GM21723 (cell line): ENCODE results near the gene VPS9D1.
"Not testable (repeated sequence)": the region's sequence is repeated elsewhere in the genome, so short reads cannot be mapped to it uniquely, and the experiment has no call there.

Experiments
- ATAC-seq: cut with Tn5 transposase; IDR thresholded peaks from one replicate; pipeline ENCODE4 v1.9.1; 2021; ENCODE audit warnings: mild to moderate bottlenecking, moderate library complexity; ENCODE audit not compliant: unreplicated experiment

The VPS9D1 gene

DNA sequence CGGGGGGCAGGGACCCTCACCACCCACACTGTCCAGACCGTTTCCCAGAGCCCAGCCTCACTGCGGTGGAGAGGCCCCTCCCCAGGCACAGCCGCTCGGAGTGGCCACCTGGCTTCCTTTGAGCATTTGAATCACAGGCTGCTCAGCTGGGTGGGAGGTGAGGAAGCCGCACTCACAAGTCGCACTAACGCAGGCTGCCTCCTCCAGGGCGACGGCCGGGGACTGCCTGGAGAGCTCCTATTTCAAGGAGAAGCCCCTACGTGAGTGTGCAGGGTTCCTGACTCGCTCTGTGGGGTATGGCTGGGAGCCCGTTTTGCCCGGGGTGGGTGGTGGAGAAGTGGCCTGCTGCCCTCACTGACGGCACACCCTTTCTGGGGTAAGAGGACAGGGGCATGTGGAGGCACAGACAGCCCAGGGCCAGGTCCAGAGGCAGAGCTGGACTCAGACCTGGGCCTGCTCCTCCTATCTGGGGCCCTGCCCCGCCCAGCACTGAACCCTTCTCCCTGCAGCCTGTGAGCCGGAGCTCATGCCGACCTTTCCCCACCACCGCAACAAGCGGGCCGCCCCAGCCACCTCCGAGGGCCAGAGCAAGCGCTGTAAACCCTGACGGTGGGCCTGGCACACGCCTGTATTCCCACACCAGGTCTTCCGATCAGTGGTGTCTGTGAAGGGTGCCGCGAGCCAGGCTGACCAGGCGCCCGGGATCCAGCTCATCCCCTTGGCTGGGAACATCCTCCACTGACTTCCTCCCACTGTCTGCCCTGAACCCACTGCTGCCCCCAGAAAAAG, 25.4 kb downstream of the VPS9D1 start:
- no peak for ATAC-seq

DNA sequence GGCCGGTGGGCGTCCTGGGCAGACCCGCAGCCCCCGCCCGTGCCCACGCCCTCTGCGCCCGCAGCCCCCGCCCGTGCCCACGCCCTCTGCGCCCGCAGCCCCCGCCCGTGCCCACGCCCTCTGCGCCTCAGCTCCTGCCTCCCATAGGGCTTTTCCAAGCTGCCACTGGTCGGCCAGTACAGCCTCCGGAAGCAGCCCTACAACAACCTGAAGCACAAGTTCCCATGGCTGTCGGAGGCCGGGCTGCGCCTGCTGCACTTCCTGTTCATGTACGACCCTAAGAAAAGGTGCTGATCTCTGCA, 26.0 kb downstream of the VPS9D1 start:
- ATAC-seq = not testable (repeated sequence)

DNA sequence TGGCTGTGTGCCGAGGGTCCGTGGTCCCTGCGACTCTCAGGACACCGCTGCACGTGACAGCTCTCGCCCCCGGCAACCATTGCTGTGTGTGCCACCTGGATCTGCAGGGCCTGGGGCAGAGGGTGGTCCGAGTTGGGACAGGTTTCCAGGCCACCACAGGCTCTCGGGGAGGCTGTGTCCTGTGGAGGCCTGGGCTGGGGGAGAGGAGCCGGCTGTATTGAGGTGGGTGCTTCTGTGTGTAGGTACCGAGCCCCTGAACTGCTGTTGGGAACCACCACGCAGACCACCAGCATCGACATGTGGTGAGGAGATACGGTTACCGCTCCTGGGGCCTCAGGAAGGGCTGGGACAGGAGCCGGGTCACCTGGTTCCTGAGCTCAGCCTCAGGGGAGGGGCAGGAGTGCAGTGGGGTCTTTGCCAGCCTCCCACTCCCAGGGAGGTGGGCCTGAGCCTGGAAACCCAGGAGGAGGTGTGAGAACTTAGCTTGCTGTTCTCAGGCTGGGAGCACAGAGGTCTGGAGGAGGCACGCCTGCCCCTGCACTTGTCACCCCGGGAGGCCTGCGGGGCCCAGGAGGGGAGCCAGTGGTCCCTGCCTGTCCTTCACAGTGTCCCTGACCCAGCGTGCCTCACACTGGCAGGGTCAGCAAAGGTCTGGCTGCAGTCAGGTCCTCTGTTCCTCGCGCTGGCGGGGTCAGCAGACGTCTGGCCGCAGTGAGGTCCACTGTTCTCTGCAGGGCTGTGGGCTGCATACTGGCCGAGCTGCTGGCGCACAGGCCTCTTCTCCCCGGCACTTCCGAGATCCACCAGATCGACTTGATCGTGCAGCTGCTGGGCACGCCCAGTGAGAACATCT, 26.5 kb downstream of the VPS9D1 start:
- no peak for ATAC-seq

DNA sequence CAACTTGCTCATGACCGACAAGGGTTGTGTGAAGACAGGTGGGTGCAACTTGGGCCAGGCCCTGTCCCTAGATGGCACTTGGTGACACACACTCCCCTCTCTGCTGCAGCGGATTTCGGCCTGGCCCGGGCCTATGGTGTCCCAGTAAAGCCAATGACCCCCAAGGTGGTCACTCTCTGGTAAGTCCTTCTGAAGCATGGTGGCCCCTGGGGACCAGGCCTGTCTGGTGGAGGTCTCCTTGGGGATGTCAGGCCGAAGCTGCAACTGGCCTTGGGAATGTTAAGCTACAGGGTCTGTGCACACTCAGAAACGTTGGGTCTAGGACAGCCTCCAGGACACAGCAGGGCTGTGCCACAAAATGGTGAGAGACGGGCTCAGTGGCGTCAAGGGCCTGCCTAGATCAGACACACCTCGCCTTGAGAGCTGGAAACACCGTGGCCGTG, 27.4 kb downstream of the VPS9D1 start:
- no peak for ATAC-seq

DNA sequence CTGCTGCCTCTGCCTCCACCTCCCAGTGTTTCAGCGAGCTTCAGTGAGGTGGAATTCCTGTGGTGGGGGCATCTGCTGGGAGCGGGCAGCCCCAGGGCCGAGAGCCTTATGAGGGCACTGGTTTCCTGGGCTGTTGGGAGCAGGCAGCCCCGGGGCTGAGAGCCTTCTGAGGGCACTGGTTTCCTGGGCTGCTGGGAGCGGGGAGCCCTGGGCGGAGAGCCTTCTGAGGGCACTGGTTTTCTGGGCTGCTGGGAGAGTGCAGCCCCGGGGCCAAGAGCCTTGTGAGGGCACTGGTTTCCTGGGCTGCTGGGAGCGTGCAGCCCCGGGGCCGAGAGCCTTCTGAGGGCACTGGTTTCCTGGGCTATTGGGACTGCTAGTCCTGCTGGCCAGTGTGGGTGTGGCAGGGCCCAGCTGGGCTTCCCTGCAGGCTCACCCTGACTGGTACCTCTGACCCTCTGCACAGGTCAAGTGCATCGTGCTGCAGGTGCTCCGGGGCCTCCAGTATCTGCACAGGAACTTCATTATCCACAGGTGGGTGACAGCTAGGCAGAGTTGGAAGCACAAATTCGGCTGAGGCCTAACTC, 28.6 kb downstream of the VPS9D1 start:
- ATAC-seq = no peak

GRCh38 chr16:89691231-89691985, 29.3 kb downstream of the VPS9D1 start:
- no peak for ATAC-seq

DNA sequence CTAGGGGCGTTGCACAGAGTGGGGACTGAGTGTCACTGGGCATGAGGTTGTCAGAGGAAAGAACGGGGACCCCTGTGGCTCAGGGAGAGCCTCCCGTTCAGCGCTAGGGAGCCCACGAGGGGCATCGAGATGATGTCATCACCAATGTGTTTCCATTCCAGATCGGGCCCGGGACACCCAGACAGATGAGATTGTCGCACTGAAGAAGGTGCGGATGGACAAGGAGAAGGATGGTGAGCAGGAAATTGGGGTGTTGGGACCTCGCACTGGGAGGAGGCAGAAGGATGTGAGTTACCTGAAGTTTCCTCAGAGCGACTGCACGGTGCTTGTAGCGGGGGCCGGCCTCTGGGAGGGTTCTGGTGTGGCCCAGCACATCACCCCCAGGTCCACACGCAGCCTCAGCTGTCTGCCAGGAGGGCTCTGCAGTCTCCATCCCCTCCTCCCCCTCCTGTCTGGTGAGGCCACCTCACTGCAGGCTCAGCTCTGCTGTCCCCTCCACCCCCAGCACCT, 30.3 kb downstream of the VPS9D1 start:
- ATAC-seq = no peak

DNA sequence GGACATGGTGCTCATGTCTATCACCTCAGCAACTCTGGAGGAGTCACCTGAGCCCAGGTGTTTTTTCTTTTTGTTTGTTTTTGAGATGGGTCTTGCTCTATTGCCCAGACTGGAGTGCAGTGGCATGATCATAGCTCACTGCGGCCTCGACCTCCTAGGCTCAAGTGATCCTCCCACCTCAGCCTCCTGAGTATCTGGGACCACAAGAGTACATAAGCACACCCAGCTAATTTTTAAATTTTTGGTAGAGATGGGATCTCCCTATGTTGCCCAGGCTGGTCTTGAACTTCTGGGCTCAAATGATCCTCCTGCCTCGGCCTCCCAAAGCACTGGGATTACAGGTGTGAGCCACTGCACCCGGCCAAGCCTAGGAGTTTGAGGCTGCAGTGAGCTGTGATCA, 31.1 kb downstream of the VPS9D1 start:
- ATAC-seq = not testable (repeated sequence)

DNA sequence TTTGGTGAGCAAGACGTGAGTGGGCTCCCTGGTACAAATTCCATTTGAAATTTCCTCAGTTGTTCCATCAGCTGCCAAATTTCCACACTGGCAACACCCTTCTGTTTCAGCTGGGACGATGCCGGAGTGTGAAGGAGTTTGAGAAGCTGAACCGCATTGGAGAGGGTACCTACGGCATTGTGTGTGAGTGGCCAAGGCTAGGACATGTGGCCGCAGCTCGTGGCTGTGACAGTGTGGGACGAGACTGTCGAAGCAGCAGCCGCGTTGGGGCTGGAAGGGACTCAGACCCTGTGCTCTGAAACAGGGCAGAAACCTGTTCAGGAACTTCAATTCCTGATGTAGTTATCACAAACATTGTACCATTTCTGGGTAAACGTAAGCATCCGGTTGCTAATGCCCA, 31.6 kb downstream of the VPS9D1 start:
- no peak for ATAC-seq

GRCh38 chr16:89688395-89688794, 32.3 kb downstream of the VPS9D1 start:
- no peak for ATAC-seq

- peak; percentile 37 for ATAC-seq
Measured at GRCh38 chr16:89687092-89687940, 33.4 kb downstream of the VPS9D1 start.

GRCh38 chr16:89686520-89687091, 34.1 kb downstream of the VPS9D1 start, which contains the start of gene CDK10:
CDK10 (plus strand) TSS chr16:89686689; CDS start chr16:89686711, 22 bp downstream.
- ATAC-seq = peak; percentile 82

DNA sequence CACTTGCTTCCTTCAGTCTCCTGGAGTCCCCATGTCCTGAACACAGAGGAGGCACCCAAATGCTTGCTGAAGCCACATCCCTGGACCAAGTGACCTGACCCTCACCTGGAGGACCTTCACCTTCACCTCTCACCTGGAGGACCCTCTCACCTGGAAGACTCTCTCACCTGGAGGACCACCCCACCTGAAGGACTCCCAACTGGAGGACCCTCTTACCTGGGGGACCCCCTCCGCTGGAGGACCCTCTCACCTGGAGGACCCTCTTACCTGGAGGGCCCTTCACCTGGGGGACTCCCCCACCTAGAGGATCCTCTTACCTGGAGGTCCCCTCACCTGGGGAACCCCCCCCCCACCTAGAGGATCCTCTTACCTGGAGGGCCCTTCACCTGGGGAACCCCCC, 34.8 kb downstream of the VPS9D1 start:
- ATAC-seq = no peak

DNA sequence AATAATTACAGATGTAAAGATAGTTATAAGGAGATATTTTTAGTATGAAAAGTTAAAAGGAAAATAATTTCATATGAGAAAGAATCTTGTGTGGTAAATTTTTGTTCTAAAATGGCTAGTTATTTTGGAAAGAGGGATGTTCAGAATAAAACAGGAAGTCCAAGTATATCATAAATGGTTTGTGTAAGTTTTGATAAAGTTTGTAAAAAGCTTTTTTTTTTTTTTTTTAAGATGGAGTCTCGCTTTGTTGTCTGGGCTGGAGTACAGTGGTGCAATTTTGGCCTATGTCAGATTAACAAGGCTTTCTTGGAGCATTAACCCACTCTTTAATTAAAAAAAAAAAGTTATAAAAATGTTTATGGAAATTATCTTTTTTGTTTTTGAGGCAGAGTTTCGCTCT, 42.4 kb downstream of the VPS9D1 start:
- ATAC-seq = no peak

GRCh38 chr16:89672177-89672941, 48.3 kb downstream of the VPS9D1 start:
- no peak for ATAC-seq

DNA sequence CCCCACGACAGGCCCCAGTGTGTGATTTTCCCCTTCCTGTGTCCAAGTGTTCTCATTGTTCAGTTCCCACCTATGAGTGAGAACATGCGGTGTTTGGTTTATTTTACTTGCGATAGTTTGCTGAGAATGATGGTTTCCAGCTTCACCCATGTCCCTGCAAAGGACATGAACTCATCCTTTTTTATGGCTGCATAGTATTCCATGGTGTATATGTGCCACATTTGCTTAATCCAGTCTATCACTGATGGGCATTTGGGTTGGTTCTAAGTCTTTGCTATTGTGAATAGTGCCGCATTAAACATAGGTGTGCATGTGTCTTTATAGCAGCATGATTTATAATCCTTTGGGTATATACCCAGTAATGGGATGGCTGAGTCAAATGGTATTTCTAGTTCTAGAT, 49.1 kb downstream of the VPS9D1 start:
- not testable (repeated sequence) for ATAC-seq

GRCh38 chr16:89670496-89671431, 49.9 kb downstream of the VPS9D1 start:
- no peak for ATAC-seq

- no peak for ATAC-seq
Measured at GRCh38 chr16:89669755-89670154, 50.9 kb downstream of the VPS9D1 start.
